HG02759 (cell line): ENCODE measurements around the gene AMPH.
"Not testable (repeated sequence)": the region's sequence is repeated elsewhere in the genome, so short reads cannot be mapped to it uniquely, and the experiment has no call there.

Source experiments
- ATAC-seq: cut with Tn5 transposase; IDR thresholded peaks from one replicate; pipeline ENCODE4 v1.9.1; 2021; ENCODE audit warnings: mild to moderate bottlenecking, moderate library complexity; ENCODE audit not compliant: unreplicated experiment

The AMPH gene

GRCh38 chr7:38398725-38399321 is 232.3 kb downstream of the AMPH start:
- ATAC-seq, result peak; percentile 67

- no peak for ATAC-seq
Measured at GRCh38 chr7:38396852-38397251, 234.3 kb downstream of the AMPH start.

- ATAC-seq, result not testable (repeated sequence)
Measured at GRCh38 chr7:38395921-38396552, 235.1 kb downstream of the AMPH start.

- no peak for ATAC-seq
Measured at GRCh38 chr7:38394660-38395059, 236.5 kb downstream of the AMPH start.

- peak; percentile 75 for ATAC-seq
Measured at GRCh38 chr7:38393874-38394273, 237.3 kb downstream of the AMPH start.

GRCh38 chr7:38391751-38392150 is 239.4 kb downstream of the AMPH start:
- ATAC-seq, result no peak

GRCh38 chr7:38385682-38386081 is 245.5 kb downstream of the AMPH start:
- no peak for ATAC-seq

GRCh38 chr7:38383281-38383680 is 247.9 kb downstream of the AMPH start:
- ATAC-seq, result no peak

GRCh38 chr7:38382684-38383083 is 248.5 kb downstream of the AMPH start:
- no peak for ATAC-seq

- no peak for ATAC-seq
Measured at GRCh38 chr7:38375453-38375852, 255.7 kb downstream of the AMPH start.

- ATAC-seq, result peak; percentile 49
Measured at GRCh38 chr7:38374507-38374906, 256.7 kb downstream of the AMPH start.

- no peak for ATAC-seq
Measured at GRCh38 chr7:38373155-38373554, 258.0 kb downstream of the AMPH start.

GRCh38 chr7:38372290-38372689 is 258.9 kb downstream of the AMPH start:
- ATAC-seq, result no peak

- ATAC-seq, result peak; percentile 76
Measured at GRCh38 chr7:38369816-38370493, 261.2 kb downstream of the AMPH start.

GRCh38 chr7:38368191-38368605 is 263.0 kb downstream of the AMPH start:
- ATAC-seq, result peak; percentile 45

GRCh38 chr7:38367301-38367890 is 263.8 kb downstream of the AMPH start:
- peak; percentile 53 for ATAC-seq

GRCh38 chr7:38363379-38363778 is 267.8 kb downstream of the AMPH start:
- peak; percentile 29 for ATAC-seq

GRCh38 chr7:38362611-38363237 is 268.4 kb downstream of the AMPH start:
- peak; percentile 38 for ATAC-seq

GRCh38 chr7:38360776-38361175 is 270.4 kb downstream of the AMPH start:
- ATAC-seq, result no peak

GRCh38 chr7:38359071-38359601 is 272.0 kb downstream of the AMPH start:
- ATAC-seq, result peak; percentile 79

- ATAC-seq, result not testable (repeated sequence)
Measured at GRCh38 chr7:38358273-38358831, 272.8 kb downstream of the AMPH start.
